NCI-H1436 (cell line): ENCODE data around the gene UPF2.

Experiments used
- DNase-seq: peaks from one replicate; lab custom pipeline; 2025; lab: John Stamatoyannopoulos, UW

The UPF2 gene

GRCh38 chr10:11884706-11885423 lies 157.7 kb downstream of the UPF2 start:
- DNase-seq, result no peak

- DNase-seq, result no peak
These were observed 159.8 kb downstream of the UPF2 start for GRCh38 chr10:11882646-11883375.

GRCh38 chr10:11881477-11882417 lies 160.9 kb downstream of the UPF2 start:
- no peak for DNase-seq

GRCh38 chr10:11881030-11881476 lies 161.6 kb downstream of the UPF2 start:
- DNase-seq, result no peak

- no peak for DNase-seq
These were observed 162.2 kb downstream of the UPF2 start for GRCh38 chr10:11880151-11881029.

GRCh38 chr10:11879387-11880094 lies 163.1 kb downstream of the UPF2 start:
- no peak for DNase-seq

GRCh38 chr10:11878776-11879175 lies 163.8 kb downstream of the UPF2 start:
- DNase-seq, result no peak

- DNase-seq, result no peak
These were observed 165.1 kb downstream of the UPF2 start for GRCh38 chr10:11877591-11877905.

- no peak for DNase-seq
These were observed 165.6 kb downstream of the UPF2 start for GRCh38 chr10:11876805-11877590.

GRCh38 chr10:11876324-11876723 lies 166.3 kb downstream of the UPF2 start:
- no peak for DNase-seq

- DNase-seq, result no peak
These were observed 166.9 kb downstream of the UPF2 start for GRCh38 chr10:11875494-11876281.

GRCh38 chr10:11874568-11875493 lies 167.8 kb downstream of the UPF2 start:
- peak; percentile 6 for DNase-seq

GRCh38 chr10:11871466-11871865 lies 171.1 kb downstream of the UPF2 start:
- DNase-seq, result no peak

GRCh38 chr10:11870900-11871400 lies 171.7 kb downstream of the UPF2 start:
- no peak for DNase-seq

GRCh38 chr10:11870461-11870780 lies 172.2 kb downstream of the UPF2 start:
- DNase-seq, result no peak
